ENCODE results near the gene NDC1. TPM values are rescaled to one million over a fixed set of nuclear protein-coding genes. Genes with fewer than 3 reads are reported as not detected.
"Not testable (repeated sequence)": the region's sequence is repeated elsewhere in the genome, so short reads cannot be mapped to it uniquely, and the experiment has no call there.

The NDC1 gene
- total RNA-seq, 1 donor from 2014 or later: 15.0 TPM

DNA sequence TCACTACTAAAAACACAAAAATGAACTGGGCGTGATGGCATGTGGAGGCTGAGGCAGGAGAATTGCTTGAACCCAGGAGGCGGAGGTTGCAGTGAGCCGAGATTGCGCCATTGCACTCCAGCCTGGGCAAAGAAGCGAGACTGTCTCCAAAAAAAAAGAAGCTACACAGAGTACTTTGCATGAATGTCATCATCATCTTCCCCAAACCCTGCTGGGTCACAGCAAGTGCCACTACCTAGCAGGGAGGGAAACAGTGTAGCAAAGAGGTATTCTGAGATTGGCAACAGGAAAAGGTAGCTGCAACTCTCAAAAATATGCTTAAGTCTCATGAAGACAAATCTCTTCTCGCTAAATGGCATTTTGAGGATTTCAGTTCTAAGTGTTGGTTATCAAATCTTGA is 12.8 kb downstream of the NDC1 start:
- no peak for DNase-seq

DNA sequence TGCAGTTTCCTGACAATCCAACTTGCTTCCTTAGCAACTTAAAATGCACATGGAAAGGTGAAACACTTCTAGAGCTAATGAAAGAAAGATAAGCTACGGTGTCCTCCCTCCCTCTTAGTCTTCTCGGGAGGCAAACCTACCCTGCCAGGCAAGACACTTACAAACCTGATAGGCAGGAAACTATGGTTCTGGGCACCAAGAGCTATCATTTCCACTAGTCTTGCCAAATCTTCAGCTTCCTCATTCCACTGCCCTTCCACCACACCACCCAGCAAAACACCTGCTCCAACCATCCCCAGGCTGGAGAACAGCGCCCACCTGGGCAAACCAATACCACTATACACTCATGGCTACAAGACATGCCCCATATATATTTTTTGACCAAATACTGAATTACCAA is 15.2 kb downstream of the NDC1 start:
- no peak for DNase-seq

DNA sequence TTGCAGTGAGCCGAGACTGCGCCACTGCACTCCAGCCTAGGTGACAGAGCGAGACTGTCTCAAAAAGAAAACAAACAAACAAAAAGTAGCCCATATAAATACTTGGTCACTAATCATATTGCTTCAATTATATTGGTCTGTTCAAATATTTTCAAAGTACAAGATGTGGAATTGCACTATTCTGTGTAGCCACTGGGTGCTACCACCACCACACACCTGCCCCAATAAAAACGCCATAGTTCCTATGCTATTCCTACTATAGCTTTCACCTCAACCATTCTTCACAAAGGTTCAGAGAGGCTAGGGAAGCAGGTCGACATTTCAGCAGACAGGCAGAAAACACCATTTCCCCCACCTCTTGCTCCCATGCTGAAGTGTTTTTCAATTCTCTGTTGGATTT is 16.7 kb downstream of the NDC1 start:
- DNase-seq: no peak

DNA sequence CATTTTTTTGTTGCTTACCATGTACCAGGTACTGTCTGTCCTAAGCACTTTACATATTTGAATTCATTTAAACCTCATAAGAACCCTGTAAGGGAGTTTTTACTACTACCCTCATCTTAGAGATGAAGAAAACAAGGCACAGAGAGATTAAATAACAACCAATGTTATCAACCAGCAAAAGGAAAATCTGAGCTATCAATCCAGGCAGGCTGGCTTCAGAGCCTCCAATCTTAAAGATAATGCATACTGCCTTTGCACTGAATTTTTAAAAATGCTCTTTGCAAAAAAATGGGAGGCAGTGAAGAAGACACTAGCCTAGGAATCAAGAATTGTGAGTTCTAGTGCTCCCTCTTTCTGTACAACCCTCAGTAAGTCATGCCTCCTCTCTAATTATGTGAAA is 18.7 kb downstream of the NDC1 start:
- no peak for DNase-seq

DNA sequence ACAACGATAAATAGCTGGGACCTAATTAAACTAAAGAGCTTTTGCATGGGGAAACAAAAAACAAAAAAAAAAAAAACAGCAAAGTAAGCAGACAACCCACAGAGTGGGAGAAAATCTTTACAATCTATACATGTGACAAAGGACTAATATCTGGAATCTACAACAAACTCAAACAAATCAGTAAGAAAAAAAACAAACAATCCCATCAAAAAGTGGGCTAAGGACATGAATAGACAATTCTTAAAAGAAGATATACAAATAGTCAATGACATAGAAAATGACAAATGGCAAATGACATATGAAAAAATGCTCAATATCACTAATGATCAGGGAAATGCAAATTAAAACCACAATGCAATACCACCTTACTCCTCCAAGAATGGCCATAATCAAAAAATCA is 21.5 kb downstream of the NDC1 start:
- not testable (repeated sequence) for DNase-seq

DNA sequence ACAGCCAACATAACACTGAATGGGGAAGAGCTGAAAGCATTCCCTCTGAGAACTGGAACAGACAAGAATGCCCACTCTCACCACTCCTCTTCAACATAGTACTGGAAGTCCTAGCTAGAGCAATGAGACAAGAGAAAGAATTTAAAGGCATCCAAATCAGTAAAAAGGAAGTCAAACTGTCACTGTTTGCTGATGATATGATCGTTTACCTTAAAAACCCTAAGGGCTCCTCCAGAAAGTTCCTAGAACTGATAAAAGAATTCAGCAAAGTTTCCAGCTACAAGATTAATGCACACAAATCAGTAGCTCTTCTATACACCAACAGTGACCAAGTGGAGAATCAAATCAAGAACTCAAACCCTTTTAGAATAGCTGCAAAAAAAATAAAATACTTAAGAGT is 22.6 kb downstream of the NDC1 start:
- not testable (repeated sequence) for DNase-seq

DNA sequence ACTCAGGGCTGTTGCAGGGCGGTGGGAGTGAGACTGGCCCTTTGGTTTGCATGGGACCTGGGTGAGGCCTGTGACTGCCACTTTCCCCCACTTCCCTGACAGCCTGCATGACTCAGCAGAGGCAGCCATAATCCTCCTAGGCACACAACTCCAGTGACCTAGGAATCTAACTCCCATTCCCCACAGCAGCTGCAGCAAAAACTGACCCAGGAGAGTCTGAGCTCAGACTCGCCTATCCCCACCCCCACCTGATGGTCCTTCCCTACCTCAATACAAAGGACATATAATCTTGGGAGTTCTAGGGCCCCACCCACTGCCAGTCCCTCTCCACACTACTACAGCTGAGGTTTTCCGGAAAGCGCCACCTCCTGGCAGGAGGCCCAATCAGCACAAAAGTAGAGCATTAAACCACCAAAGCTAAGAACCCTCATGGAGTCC is 26.7 kb downstream of the NDC1 start:
- peak; percentile 54 for DNase-seq

DNA sequence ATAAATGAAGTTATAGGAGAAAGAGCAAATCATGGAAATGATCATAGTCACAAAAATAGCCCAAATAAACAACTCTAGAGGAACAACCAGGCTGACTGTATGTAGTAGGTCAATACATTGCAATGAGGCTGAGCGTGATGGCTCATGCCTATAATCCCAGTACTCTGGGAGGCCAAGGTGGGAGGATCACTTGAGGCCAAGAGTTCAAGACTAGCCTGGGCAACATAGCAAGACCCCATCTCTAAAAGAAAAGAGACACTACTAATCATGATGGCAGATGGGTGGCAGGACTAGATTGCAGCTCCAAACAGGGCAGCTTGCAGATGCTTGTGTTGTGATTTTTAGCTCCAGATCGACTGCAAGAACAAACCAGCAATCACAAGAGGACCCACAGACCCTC is 27.6 kb downstream of the NDC1 start:
- DNase-seq: no peak

DNA sequence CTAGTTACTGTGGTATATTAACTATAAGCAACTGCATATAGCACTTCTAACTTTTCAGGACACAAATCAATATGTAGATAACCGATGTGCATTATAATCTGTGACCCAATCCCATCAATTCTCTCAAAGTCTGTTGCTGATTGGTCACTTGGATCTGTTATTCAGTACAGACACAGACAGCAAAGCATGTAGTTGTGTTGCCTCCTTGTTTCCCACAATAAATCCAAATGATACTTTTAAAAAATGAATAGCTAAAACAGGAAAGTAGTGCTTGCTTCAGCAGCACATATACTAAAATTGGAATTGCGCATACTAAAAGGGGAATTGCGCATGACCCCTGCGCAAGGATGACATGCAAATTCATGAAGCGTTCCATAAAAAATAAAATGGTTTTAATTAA is 28.1 kb downstream of the NDC1 start:
- no peak for DNase-seq

DNA sequence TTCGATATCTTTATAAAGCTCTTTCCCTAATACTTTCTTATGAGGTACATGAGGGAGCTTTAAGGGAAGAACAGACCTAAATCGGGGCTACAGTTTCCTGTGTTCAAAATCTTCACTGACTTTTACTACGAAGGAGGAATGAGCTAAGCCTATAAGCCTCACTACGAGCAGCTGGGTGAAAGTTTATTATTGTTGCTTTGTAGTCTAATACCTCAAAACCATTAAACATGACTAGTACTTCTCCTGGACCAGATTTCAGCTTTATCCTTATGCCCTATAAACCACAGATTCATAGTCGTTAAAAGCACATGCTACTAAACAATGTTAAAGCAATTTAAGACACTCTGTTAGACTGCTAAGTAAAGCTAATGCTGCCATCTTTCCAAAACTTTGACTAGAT is 30.2 kb downstream of the NDC1 start:
- DNase-seq: no peak

DNA sequence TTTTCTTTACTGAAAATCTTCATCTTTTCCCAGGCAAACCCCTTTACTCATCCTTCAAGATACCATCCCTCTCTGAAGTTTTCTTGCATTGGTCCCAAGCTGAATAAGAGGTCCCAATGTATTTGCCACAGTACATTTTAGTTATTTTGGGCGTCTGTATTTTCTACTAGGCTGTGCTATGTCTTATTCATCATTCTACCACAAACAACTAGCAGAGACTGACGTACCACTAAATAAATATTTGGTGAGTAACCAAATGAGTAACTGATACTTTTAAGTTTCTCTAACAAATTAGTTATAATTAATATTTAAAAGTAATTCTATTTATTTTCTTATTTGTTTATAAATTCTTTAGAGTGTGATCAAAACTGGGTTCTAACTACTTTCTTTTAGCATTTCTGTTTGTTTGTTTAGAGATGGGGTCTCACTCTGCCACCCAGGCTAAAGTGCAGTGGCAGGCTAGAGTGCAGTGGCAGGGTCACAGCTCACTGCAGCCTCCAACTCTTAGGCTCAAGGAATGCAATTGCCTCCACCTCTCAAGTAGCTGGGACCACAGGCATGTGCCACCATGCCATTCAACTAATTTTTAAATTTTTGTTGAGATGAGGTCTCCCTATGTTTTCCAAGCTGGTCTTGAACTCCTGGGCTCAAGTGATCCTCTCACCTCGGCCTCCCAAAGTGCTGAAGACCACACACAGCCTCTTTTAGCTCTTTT is 33.1 kb downstream of the NDC1 start:
- no peak for DNase-seq

DNA sequence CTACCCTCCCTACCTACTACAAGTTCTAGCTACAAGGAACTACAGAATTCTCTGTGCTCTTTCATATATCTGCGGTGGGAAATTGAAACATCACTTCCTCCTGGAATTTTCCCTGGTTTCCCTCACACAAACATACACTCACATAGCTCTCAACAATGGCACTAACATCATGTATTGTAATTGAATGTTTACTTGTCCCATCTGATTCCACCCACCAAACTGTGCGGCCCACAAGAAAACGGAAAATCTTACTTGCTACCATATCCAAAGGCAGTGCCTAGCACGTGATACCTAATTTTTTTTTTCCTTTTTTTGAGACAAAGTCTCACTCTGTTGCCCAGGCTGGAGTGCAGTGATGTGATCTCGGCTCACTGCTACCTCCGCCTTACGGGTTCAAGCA is 33.9 kb downstream of the NDC1 start:
- peak; percentile 44 for DNase-seq

DNA sequence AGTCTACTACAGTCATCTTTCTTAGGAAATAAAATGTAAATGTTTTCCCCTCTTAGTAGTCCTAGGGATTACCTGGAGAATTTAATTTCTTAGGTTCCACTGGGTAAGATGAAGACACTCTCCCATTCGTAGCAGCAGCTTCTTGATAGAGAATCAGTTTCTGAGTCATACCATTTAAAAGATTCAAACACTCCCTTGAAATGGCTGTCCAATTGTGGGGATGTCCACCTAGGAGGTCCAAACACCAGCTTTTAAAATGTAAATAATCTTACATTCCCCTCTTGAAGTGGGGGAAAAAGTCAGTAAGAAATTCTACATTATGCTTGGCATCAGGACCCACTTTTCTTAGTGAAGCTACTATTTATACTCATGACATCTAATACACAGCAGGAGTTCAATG is 37.5 kb downstream of the NDC1 start:
- DNase-seq: no peak

DNA sequence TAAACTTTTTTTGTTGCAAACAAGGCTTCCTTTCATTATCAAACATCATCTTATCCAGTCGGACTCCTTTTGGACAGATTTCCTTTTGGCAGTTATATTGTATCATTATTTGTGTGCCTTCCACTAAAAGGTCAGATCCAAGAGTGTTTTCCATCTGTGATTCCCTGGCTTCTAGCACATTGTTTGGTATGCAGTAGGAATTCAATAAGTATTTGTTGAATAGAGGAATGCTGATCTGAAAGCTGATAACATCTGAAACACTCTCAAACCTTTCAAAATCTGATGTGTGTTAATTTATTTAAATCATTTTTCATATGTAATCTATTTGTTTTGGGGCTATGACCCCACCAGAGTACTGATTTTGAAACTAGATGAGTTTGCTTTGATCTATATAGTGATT is 39.0 kb downstream of the NDC1 start:
- DNase-seq: peak; percentile 73

DNA sequence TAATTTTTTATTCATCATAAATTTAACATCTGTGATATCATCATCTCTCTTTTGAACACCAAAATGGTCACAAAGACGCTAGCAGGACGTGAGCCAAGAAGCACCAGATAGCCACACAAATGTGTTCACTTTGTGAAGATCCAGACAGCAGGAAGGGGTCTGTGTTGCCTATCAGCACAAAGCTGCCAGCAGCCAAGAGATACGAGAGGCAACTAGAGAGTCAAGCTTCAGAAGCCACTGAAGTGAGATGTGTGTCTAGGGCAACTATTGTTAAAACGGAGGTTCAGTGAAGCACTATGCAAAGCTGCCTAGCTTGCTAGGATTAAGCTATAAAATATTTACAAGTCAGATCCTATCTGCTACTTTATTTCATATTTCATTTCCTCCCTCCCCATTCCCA is 45.3 kb downstream of the NDC1 start:
- no peak for DNase-seq

DNA sequence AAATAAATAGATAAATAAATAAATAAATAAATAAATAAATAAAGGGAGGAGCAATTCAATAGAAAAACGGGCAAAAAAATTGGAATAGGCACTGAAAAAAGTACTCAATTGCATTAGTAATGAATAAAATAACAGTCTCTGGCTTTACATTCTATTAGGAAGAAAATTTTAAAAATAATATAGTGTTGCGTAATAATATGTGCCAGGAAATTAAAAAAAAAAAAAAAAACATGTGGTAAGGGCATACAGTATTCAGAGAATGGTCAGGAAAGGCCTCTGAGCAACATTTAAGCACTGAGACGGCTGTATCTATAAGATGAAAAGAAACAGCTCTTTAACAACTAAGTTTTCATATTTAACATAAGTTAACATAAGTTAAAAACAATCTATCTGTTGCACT is 50.4 kb downstream of the NDC1 start:
- DNase-seq: no peak

DNA sequence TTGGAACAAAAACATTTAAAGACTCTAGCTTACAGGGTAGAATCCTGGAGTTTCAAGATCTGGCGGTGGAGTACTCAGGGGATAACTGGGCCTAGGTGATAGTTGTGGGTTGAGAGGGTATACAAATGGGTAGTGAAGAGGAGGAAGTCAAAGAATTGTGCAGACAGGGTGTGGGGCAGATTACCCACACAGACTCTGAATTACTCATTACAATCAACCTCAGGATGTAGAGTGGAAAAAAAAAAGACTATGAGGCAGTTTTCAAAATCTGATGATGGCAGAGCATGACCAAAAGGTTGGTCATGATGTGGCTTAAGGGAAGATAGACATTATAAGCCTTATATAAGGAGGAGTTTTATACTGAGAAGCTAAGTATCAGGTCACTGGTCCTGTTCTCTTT is 55.0 kb downstream of the NDC1 start:
- no peak for DNase-seq

DNA sequence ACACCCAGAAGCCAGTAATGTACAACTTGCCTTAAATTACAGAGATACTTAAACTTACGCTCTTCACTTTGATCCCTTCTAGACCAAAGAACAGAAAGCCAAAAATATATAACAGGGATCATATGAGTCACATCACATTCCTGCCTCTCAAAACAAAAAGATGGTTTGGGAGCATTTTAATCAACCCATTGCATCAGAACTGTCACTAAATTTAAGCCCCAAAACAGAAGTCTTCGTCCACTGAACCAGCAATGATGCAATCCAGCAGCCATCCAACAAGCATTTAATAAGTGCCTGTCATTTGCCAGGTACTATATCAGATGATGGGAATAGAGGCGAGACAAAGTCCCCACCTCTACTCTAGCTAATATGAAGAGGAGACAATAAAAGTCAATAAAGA is 56.4 kb downstream of the NDC1 start:
- DNase-seq: no peak

DNA sequence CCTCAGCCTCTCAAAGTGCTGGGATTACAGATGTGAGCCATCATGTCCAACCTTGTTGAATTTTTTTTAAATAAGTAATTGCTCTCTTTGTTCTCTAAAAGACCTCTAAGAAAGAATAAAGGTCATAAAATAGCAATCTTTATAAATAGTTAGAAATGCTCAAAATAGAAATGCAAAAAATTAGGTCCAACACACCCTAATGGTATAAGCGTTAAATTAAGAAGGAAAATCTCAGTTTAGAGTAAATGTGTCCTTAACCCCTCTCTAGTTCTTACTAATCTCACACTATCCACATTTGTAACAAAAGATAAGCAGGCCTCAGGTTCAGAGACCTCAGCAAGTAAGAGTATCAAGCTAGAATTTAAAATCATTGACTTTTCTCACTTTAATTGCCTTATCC is 60.8 kb downstream of the NDC1 start:
- DNase-seq: no peak

DNA sequence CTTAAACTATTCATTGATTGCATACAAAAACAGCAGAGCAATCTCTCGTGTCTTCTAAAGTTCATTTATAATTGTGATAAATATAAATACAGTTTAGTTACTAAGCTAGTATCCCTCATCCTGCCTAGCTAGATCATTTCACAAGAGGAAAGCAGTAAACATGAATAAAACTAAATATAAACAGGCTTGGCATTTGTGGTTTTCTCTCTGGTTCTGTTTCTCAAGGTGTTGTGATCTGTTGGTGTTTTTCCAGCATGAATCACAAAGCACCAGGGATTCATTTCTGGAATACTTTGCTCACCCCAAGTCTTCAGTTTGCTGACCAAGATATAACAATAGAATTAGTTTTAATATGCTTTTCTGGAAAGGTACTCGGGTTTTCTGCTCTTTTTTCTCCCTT is 66.4 kb downstream of the NDC1 start:
- DNase-seq: no peak

DNA sequence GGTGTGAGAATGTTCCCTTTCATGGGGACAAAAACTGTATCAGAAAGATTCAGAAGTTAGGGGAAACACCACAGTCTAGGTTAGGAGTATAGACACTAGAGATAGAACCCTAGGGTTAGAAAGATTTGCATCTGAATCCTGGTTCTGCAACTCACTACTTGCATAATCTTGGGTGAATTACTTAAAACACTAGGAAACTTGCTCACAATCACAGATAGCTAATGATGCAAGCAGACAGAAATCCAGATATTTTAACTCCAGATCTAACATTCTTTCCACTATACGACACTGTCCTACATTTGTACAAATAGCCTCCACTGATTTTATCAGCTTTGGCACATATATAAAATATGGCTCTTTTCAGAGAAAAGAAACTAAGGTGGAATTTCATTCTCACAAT is 68.3 kb downstream of the NDC1 start:
- DNase-seq: no peak

DNA sequence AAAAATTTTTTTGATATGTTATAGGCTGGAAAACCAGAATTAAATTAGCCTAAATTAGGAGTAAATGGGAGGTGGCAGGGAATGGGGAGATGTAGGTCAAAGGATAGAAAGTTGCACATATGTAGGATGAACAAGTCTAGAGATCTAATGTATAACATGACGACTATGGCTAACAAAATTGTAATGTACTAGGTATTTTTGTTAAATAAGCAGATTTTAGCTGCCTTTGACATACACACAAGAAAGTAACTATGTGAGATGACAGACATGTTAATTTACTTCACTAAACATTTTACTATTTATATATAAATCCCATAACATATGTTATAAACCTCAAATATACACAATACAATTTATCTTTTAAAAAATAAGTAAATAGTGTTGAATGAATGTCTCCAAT is 68.9 kb downstream of the NDC1 start:
- DNase-seq: no peak

DNA sequence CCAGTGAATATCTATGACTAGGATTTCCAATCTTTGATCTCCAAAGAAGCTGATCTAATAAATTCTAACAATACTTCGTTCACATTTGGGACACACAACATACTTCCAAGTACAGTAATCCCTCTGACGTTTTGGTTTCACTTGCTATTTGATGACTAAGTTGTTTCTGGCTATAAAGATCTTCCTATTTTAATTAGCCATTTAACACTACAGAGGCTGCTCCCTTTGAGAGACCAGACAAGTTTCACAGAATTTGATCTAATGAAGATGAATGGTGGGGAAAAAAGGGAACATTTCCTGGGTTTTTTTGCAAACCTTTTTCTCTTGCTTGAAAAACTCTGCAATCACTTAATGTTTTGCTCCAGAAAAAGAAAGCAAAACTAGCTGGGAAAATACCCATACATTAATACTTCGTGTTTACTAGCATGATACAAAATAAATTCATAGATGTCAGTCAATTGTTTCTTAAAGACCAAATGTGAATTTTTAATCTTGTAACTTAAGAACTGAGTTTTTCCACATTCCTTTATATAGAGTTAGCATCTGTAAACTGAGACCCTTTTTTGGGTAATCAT is 71.2 kb downstream of the NDC1 start:
- DNase-seq: peak; percentile 69

DNA sequence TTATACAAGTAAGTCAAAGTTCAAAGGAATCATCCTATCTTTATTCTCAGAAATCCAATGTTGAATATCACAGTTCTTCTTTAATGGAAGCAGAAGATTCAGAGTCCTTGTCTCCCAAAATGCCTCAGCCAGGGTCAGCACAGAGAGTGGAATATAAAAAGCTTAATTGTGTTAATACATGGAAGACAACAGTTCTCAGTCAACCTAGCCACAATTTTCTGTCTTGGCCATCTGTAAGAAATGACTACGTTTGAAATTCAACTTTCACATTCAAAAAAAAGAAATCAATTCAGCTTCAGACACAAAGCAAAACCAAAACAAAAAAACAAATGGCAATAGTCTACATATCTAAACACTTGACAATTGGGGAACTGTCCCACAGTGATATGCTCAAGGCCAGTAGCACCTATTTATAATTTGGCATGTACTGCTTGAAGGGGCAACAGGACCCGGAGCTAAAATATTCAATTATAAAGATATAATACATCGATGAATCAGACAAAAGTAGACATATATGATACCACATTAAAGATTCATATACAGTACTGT is 71.8 kb downstream of the NDC1 start:
- peak; percentile 11 for DNase-seq

DNA sequence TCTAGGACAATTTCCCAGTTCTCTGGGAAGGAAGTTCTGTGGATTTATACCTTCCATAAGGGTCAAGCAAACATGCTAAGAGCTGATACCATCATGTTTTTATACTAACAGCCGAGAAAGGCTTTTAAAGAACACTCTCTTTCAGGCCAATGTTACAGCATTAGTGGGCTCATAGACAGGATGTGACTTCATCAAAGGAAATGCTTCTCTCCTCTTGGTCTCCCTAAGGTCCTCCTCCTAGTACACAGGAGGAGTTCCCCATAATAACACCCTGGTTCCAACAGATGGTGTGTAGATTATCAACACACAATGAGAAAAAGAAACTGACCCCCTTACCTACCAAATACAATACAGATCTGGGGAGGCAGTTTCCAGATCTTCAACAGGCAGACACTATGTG is 72.4 kb downstream of the NDC1 start:
- peak; percentile 89 for DNase-seq
